ENCODE measurements around the gene NARF. TPM values are rescaled to one million over a fixed set of nuclear protein-coding genes. Genes with fewer than 3 reads are reported as not detected.
A peak's percentile ranks its signal among the peaks of the same experiment; 100 is the strongest.

The NARF gene
- total RNA-seq, 1 experiment from 2014 or later, result 39.4 TPM

- intact Hi-C loops (cut with micrococcal nuclease; ENCODE audit: unreplicated experiment), result no loop called here
- Mint-ChIP-seq H3K4me1 (ENCODE audit: low read depth, unreplicated experiment) (peaks cover under 1% of the 10 kb centered on the region), H3K27ac (ENCODE audit: unreplicated experiment) (no peak overlapping the region), H3K4me3 (ENCODE audit: low read depth, unreplicated experiment) (no peak overlapping the region), H3K36me3 (ENCODE audit: insufficient read depth, unreplicated experiment) (peaks cover 24% of the 10 kb centered on the region), H3K9me3 (ENCODE audit: low read depth, unreplicated experiment) (peaks cover 4% of the 10 kb centered on the region), H3K27me3 (ENCODE audit: unreplicated experiment) (no peaks in the 10 kb centered on the region)
- TF ChIP-seq CTCF (IDR thresholded peaks at IDR 0.05; ENCODE audit: unreplicated experiment), result no peak
- CTCF ChIA-PET, result no interaction called here
- no TSS peak for BruUV-seq (replicated peaks)
- DNase-seq, result no peak
Measured at GRCh38 chr17:82517230-82517865, 58.8 kb downstream of the NARF start.

- H3K4me3 Mint-ChIP-seq (ENCODE audit: low read depth, unreplicated experiment), result peak within 1 kb of the TSS; percentile 88
- peak within 1 kb of the TSS; percentile 94 for H3K27ac Mint-ChIP-seq (ENCODE audit: unreplicated experiment)
- H3K9me3 Mint-ChIP-seq (ENCODE audit: low read depth, unreplicated experiment), result peaks cover 4% of the 10 kb centered on the region
- H3K4me1 Mint-ChIP-seq (ENCODE audit: low read depth, unreplicated experiment), result peaks cover 14% of the 10 kb centered on the region
- no TSS peak for BruUV-seq (replicated peaks)
- DNase-seq, result peak; percentile 97
- CTCF ChIA-PET, result interaction anchor here (0.7 kb wide), 1 partner anchor 139 kb away, joined by 4 read pairs; no protein-coding TSS in a partner anchor
- intact Hi-C loops (cut with micrococcal nuclease; ENCODE audit: unreplicated experiment), result no loop called here
- no peaks in the 10 kb centered on the region for H3K27me3 Mint-ChIP-seq (ENCODE audit: unreplicated experiment)
- no peak for TF ChIP-seq CTCF (IDR thresholded peaks at IDR 0.05; ENCODE audit: unreplicated experiment)
- peaks cover 34% of the 10 kb centered on the region for H3K36me3 Mint-ChIP-seq (ENCODE audit: insufficient read depth, unreplicated experiment)
Measured at GRCh38 chr17:82518826-82519810, 60.6 kb downstream of the NARF start, which contains the start of gene FOXK2. FOXK2 (plus strand) TSS chr17:82519732; CDS start chr17:82519889, 157 bp downstream.

- CTCF ChIA-PET, result no interaction called here
- BruUV-seq (replicated peaks), result no TSS peak
- no peaks in the 10 kb centered on the region for H3K9me3 Mint-ChIP-seq (ENCODE audit: low read depth, unreplicated experiment)
- H3K27ac Mint-ChIP-seq (ENCODE audit: unreplicated experiment), result peak overlapping the region; percentile 94
- DNase-seq, result no peak
- H3K27me3 Mint-ChIP-seq (ENCODE audit: unreplicated experiment), result no peaks in the 10 kb centered on the region
- intact Hi-C loops (cut with micrococcal nuclease; ENCODE audit: unreplicated experiment), result no loop called here
- H3K4me3 Mint-ChIP-seq (ENCODE audit: low read depth, unreplicated experiment), result peak overlapping the region; percentile 88
- peaks cover 41% of the 10 kb centered on the region for H3K36me3 Mint-ChIP-seq (ENCODE audit: insufficient read depth, unreplicated experiment)
- no peak for TF ChIP-seq CTCF (IDR thresholded peaks at IDR 0.05; ENCODE audit: unreplicated experiment)
- peaks cover 21% of the 10 kb centered on the region for H3K4me1 Mint-ChIP-seq (ENCODE audit: low read depth, unreplicated experiment)
Measured at GRCh38 chr17:82519971-82520903, 61.7 kb downstream of the NARF start.

DNA sequence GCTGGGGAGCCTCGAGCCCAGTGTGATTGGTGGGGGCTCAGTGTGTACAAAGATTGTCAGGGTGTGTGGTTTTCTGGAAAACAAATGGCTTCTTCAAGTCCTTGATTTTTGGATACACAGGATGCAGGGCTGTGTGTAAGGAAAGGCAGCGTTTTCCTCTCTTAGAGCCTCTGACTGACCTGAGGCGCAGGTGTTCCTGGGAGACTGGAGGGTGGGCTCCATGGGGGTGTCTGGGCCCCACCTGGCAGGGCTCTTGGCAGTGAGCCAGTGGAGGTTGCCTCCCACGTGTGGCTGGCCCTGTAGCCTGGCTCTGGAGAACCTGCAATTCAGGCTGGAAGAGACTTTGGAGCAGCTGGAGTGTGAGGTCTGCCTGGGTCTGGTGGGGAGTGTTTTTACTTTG is 66.0 kb downstream of the NARF start:
- intact Hi-C loops (cut with micrococcal nuclease; ENCODE audit: unreplicated experiment), result no loop called here
- H3K4me1 Mint-ChIP-seq (ENCODE audit: low read depth, unreplicated experiment), result peaks cover 46% of the 10 kb centered on the region
- H3K4me3 Mint-ChIP-seq (ENCODE audit: low read depth, unreplicated experiment), result no peak overlapping the region
- no peaks in the 10 kb centered on the region for H3K27me3 Mint-ChIP-seq (ENCODE audit: unreplicated experiment)
- no peak for DNase-seq
- BruUV-seq (replicated peaks), result no TSS peak
- CTCF ChIA-PET, result no interaction called here
- H3K36me3 Mint-ChIP-seq (ENCODE audit: insufficient read depth, unreplicated experiment), result peaks cover 42% of the 10 kb centered on the region
- H3K9me3 Mint-ChIP-seq (ENCODE audit: low read depth, unreplicated experiment), result no peaks in the 10 kb centered on the region
- TF ChIP-seq CTCF (IDR thresholded peaks at IDR 0.05; ENCODE audit: unreplicated experiment), result no peak
- H3K27ac Mint-ChIP-seq (ENCODE audit: unreplicated experiment), result peak overlapping the region; percentile 19
